ENCODE measurements around the gene CDK9.

The CDK9 gene

GRCh38 chr9:127762111-127762676 is 23.6 kb upstream of the CDK9 start:
- no peak for DNase-seq

- DNase-seq: peak; percentile 25
Measured at GRCh38 chr9:127763918-127764384, 21.9 kb upstream of the CDK9 start.

- DNase-seq: no peak
Measured at GRCh38 chr9:127765418-127765817, 20.4 kb upstream of the CDK9 start.

DNA sequence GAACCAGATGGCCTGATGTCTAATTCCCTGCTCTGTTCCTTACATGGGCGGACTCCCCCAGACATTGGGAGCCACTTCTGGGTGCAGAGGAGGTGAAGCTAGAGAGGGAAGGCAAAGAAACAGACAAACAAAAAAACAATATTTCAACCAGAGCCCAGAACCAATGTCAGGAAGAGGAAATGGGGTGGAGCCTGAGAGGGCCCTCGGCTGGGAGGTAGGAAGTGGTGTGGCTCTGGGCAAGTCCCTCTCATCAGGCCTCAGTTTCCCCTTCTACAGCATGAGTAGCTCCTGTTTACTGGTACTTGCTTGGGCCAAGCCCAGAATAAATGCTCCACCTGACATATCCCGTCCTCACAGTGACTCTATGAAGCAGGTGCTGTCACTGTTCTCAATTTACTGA is 18.4 kb upstream of the CDK9 start:
- DNase-seq: no peak

- DNase-seq: no peak
Measured at GRCh38 chr9:127767909-127768331, 17.9 kb upstream of the CDK9 start.

DNA sequence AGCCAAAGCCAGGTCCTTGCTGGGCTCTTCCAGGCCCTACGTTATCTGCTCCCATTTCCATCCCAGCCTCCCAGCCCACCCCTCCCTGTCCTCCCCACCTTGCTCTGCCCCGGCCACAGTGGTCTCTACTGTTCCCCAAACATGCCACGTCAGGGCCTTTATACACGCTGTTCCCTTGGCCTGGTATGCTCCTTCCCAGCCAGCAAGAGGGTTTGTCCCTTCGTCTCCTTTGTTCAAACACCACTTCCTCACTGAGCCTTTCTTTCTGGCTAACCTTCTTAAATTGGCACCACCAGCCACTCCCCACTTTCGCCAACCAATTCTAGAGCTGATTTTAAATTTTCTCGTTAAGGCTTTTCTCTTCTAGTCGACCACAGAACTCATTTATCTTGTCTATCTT is 17.1 kb upstream of the CDK9 start:
- DNase-seq: no peak

DNA sequence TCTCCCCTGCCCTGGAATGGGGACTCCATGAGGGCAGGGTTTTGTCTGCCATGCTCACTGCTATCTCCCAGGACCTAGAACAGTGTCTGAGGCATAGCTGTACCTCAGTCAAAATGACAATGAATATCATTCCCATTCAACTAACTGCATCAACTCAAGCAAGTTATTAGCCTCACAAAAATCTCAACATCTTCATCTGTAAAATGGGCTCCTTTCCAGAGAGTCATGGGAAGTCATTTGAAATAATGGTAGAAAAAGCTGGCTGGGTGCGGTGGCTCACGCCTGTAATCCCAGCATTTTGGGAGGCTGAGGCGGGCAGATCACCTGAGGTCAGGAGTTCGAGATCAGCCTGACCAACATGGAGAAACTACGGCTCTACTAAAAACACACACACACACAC is 16.7 kb upstream of the CDK9 start:
- DNase-seq: no peak

GRCh38 chr9:127769929-127770582 is 15.8 kb upstream of the CDK9 start:
- no peak for DNase-seq

- DNase-seq: no peak
Measured at GRCh38 chr9:127770583-127770904, 15.3 kb upstream of the CDK9 start.

GRCh38 chr9:127770905-127771569 is 14.8 kb upstream of the CDK9 start:
- peak; percentile 76 for DNase-seq

DNA sequence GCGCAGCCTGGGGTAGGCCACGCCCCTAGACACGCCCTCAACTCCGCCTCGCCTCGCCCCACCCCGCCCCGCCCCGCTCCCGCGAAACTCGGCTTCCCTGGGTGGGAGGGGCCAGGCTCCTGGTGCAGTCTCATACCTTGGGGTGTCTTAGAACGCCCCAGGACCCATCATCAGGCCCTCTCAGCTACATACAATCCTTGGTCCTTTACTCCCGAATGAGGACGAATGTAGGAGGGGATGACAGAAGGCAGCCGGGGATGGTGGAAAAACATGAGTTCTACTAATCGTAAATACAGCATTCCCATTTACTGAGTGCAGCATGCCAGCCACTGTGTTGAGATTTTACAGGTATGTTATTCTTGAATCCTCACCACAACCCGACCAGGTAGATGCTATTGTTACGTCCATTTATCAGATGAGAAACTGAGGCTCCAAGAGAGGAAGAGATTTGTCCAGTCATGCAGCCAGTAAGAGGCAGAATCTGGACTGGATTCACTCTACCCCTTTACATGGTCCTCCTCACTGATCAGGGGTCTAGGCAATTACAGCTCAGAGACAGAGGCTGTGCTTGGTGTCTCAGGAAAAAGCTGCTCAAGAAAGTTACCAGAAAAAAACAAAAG is 14.2 kb upstream of the CDK9 start:
- no peak for DNase-seq

GRCh38 chr9:127772603-127773002 is 13.2 kb upstream of the CDK9 start:
- DNase-seq: no peak

GRCh38 chr9:127773272-127773671 is 12.6 kb upstream of the CDK9 start:
- DNase-seq: no peak

- no peak for DNase-seq
Measured at GRCh38 chr9:127773981-127774380, 11.9 kb upstream of the CDK9 start.

GRCh38 chr9:127776195-127776923 is 9.5 kb upstream of the CDK9 start:
- peak; percentile 27 for DNase-seq

- no peak for DNase-seq
Measured at GRCh38 chr9:127776924-127777289, 8.9 kb upstream of the CDK9 start.

DNA sequence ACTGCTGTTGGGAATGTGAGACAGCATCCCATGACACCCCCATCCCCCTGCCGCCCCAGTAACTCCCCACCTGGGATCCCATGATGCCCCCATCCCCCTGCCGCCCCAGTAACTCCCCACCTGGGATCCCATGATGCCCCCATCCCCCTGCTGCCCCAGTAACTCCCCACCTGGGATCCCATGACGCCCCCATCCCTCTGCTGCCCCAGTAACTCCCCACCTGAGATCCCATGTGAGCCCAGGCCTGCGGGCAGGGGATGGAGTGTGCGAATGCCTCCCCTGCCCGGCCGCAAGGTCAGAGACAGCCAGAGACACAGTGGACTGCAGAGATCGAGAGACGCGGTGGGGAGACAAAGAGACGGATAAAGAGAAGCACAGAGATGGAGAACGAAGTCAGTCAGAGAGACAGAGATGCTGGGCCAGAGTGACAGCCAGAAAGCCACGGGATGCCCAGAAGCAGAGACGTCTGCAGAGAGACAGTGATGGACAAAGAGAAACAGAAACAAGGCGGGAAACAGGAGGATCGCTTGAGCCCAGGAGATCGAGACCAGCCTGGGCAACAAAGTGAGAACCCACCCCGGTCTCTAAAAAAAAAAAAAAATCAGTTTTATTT is 8.4 kb upstream of the CDK9 start:
- DNase-seq: no peak

DNA sequence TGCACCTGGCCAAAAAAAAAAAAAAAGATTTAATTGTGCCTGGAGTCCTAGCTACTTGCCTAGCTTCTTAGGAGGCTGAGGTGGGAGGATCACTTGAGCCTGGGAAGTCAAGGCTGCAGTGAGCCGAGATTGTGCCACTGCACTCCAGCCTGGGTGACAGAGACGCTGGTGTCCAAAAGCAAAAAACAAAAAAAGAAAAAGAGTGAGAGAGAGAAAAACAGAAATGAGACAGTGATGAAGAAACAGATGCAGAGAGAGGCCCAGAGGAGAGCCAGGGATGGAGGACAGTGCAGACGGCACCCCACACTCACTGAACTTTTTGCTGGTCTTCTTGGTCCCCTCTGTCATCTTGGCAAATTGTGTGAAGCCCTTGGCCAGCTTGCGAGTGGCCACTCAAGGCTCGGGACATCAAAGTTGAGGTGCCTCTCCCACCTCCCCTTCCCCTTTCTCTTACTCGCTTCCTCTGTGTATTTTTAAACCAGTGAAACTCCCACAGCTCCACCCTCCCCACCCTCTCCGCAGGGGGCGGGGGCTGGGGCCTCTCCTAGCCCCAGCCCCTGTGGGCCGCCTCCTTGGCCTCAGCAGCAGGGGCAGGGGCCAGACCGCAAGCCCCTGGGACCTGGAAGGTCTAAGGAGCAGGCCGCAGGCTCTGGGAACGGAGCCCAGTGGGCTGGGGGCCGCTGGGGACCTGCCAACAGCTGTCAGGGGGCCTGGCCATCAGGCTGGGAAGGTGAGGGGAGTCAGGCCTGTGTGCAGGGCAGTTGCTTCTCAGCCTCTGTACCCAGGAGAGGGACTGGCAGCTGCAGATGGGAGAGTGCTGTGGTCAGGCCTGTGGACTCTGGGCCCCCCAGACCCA is 7.3 kb upstream of the CDK9 start, which contains the start of gene SH2D3C:
SH2D3C (minus strand) TSS at position 387 of the 856 bp plus-strand sequence; CDS start at position 348, 39 bp downstream.
- peak; percentile 36 for DNase-seq

DNA sequence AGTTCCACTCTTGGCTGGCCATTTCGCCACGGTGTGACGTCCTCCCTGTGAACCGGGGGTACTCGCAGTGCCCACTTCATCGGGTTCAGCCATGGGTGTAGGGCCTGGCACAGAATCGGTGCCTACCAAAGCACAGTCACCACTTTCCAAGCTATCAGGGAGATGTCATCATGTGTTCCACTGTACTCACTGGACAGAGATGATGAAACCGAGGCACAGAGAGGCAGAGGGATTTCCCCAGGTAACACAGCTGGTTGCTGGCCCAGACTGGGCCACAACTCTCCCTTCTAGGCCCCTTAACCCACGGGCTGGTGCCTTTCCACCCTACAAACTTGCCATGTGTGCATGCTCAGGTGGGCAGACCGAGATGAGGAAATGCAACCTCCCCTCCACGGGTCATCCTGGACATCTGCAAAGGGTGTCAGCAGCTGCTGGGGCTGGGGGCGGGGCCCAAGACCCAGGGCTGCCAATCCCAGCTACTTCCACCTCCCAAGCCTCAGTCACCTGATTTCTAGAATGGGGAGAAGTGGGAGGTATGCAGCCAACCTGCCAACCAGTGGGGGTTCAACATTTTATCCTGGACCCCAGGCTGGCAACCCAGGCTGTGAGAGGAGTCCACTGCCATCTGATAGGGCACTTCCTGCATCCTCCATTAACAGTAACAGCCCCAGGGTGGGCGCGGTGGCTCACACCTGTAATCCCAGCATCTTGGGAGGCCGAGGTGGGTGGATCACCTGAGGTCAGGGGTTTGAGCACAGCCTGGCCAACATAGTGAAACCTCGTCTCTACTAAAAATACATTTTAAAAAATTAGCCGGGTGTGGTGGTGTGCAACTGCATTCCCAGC is 6.5 kb upstream of the CDK9 start:
- DNase-seq: peak; percentile 63

GRCh38 chr9:127780126-127780885 is 5.5 kb upstream of the CDK9 start:
- no peak for DNase-seq
